Activated CD8-positive, alpha-beta memory T cell treated with anti-CD3 and anti-CD28 coated beads, Interleukin-2, amount 50 U/mL, for 48 hours (primary cell): Measurements from ENCODE around the gene EEF1A2.

ENCODE experiments used
- DNase-seq: peaks from one replicate; pipeline ENCODE4 v3.0.0-alpha.2; 2020

Gene EEF1A2

GRCh38 chr20:63447320-63447719, 51.6 kb downstream of the EEF1A2 start:
- DNase-seq, result no peak

GRCh38 chr20:63446216-63447024, 52.5 kb downstream of the EEF1A2 start:
- no peak for DNase-seq

GRCh38 chr20:63445075-63445734, 53.7 kb downstream of the EEF1A2 start:
- DNase-seq, result no peak

- DNase-seq, result no peak
Observed at GRCh38 chr20:63444548-63444947, 54.3 kb downstream of the EEF1A2 start.

GRCh38 chr20:63443606-63444395, 55.1 kb downstream of the EEF1A2 start:
- DNase-seq, result no peak

GRCh38 chr20:63442100-63442493, 56.8 kb downstream of the EEF1A2 start:
- peak; percentile 82 for DNase-seq

- peak; percentile 69 for DNase-seq
Observed at GRCh38 chr20:63441136-63442099, 57.5 kb downstream of the EEF1A2 start.

- DNase-seq, result no peak
Observed at GRCh38 chr20:63440366-63440955, 58.4 kb downstream of the EEF1A2 start.

GRCh38 chr20:63439866-63440265, 59.0 kb downstream of the EEF1A2 start:
- DNase-seq, result no peak

- no peak for DNase-seq
Observed at GRCh38 chr20:63438121-63438520, 60.8 kb downstream of the EEF1A2 start.
